ENCODE results near the gene MAGI2. TPM values are rescaled to one million over a fixed set of nuclear protein-coding genes. Genes with fewer than 3 reads are reported as not detected.

Gene MAGI2
- total and polyA plus RNA-seq, 4 donors: 43.4 to 61.3 (median 50.1) TPM

DNA sequence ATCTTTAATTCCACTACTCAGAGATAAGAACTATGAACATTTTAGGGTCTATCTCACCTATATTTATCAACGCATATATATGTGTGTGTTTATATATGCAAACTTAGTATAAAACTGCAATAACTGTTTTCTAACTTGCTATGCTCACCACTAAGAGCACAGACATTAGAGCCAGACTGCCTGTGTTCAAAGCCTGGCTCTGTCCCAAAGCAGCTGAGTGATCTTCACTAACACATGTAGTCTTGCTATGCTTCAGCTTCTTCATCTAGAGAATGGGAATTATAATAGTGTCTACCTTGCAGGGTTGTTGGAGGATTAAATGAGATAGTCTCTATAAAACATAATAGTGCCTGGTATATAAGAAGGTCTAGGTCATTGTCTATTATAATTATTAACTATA, 165.5 kb downstream of the MAGI2 start:
- no CpG with 5 or more reads among the region's 1 CpG for WGBS (ENCODE audit: insufficient coverage)
- Histone ChIP-seq H3K9me3 (ENCODE audit: control insufficient read depth, insufficient read depth, low read length) (no peaks in the 10 kb centered on the region), H3K36me3 (ENCODE audit: control insufficient read depth, insufficient read depth, low read length) (no peaks in the 10 kb centered on the region), H3K4me1 (ENCODE audit: control insufficient read depth, insufficient read depth, low read length) (no peaks in the 10 kb centered on the region), H3K27ac (ENCODE audit: low read depth, low read length) (no peak overlapping the region), H3K4me3 (ENCODE audit: low read depth, low read length) (no peak overlapping the region), H3K27me3 (ENCODE audit: control insufficient read depth, insufficient read depth, low read length) (no peaks in the 10 kb centered on the region)
- DNase-seq (ENCODE audit: low read depth in 4 of 6, low spot score in 6 of 6): peak in 2 of 6 donors; percentile 21 to 43

DNA sequence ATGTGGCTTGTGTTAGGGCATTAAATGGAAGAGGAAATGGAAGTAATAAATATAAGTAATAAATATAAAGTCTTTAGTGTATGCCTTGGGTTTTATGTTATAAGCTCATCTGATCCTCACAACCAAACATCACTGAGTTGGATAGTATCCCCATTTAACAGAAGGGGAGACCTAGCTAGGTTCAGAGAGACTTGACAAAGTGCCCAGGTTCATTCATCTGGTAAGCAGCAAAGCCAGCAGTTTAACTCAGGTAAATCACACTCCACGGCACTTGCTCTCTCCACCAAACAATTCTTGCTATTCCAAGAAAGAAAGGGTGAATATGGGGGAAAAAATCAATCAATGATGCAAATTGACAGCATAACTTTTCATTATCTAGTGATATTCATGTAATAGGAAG, 167.3 kb downstream of the MAGI2 start:
- no peaks in the 10 kb centered on the region for H3K4me1 ChIP-seq (ENCODE audit: control insufficient read depth, insufficient read depth, low read length)
- no peaks in the 10 kb centered on the region for H3K36me3 ChIP-seq (ENCODE audit: control insufficient read depth, insufficient read depth, low read length)
- no peaks in the 10 kb centered on the region for H3K27me3 ChIP-seq (ENCODE audit: control insufficient read depth, insufficient read depth, low read length)
- no peaks in the 10 kb centered on the region for H3K9me3 ChIP-seq (ENCODE audit: control insufficient read depth, insufficient read depth, low read length)
- DNase-seq (ENCODE audit: low read depth in 4 of 6, low spot score in 6 of 6): no peak
- H3K4me3 ChIP-seq (ENCODE audit: low read depth, low read length): no peak overlapping the region
- WGBS (ENCODE audit: insufficient coverage): no CpG with 5 or more reads among the region's 1 CpG
- H3K27ac ChIP-seq (ENCODE audit: low read depth, low read length): no peak overlapping the region

DNA sequence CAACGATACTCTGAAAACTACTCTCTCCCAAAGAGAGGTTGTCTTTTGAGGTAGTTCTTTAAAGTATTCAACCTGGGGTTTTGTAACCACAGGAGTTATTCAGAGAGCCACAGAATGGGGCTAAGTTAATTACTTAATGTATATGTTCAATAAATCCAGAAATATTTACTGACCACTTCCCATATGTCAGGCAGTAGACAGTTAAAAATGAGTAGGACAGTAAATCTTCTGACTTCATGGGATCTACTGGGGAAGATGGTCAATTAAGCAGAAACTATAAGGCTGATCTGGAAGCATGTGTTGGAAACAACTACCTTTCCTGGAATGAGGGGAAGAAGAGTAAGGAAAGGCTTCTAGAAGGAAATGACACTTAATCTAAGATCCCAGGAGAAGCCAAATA, 167.7 kb downstream of the MAGI2 start:
- WGBS (ENCODE audit: insufficient coverage): no CpG with 5 or more reads among the region's 1 CpG
- Histone ChIP-seq H3K4me1 (ENCODE audit: control insufficient read depth, insufficient read depth, low read length) (no peaks in the 10 kb centered on the region), H3K9me3 (ENCODE audit: control insufficient read depth, insufficient read depth, low read length) (no peaks in the 10 kb centered on the region), H3K36me3 (ENCODE audit: control insufficient read depth, insufficient read depth, low read length) (no peaks in the 10 kb centered on the region), H3K27me3 (ENCODE audit: control insufficient read depth, insufficient read depth, low read length) (no peaks in the 10 kb centered on the region), H3K4me3 (ENCODE audit: low read depth, low read length) (no peak overlapping the region), H3K27ac (ENCODE audit: low read depth, low read length) (no peak overlapping the region)
- no peak for DNase-seq (ENCODE audit: low read depth in 4 of 6, low spot score in 6 of 6)

DNA sequence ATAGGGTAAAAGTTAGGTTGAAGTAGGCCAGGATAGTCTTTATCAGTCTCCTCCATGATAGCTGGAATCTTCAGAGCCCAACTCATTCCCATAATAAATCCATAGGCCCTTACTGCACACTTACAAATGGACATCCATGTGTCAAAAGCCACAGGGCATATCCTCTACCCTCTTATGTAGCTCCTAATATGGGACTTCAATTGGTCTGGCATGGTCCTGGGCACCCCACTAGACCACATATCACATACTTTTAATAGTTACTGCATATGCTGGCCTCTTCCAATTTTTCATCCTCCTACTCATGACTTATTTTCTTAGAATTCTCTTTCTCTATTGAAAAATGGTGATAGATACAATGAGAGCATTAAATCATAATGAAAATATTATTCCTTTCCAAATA, 169.3 kb downstream of the MAGI2 start:
- H3K9me3 ChIP-seq (ENCODE audit: control insufficient read depth, insufficient read depth, low read length): no peaks in the 10 kb centered on the region
- H3K4me1 ChIP-seq (ENCODE audit: control insufficient read depth, insufficient read depth, low read length): no peaks in the 10 kb centered on the region
- no peaks in the 10 kb centered on the region for H3K27me3 ChIP-seq (ENCODE audit: control insufficient read depth, insufficient read depth, low read length)
- H3K36me3 ChIP-seq (ENCODE audit: control insufficient read depth, insufficient read depth, low read length): no peaks in the 10 kb centered on the region
- no peak for DNase-seq (ENCODE audit: low read depth in 4 of 6, low spot score in 6 of 6)
- no peak overlapping the region for H3K4me3 ChIP-seq (ENCODE audit: low read depth, low read length)
- no peak overlapping the region for H3K27ac ChIP-seq (ENCODE audit: low read depth, low read length)

DNA sequence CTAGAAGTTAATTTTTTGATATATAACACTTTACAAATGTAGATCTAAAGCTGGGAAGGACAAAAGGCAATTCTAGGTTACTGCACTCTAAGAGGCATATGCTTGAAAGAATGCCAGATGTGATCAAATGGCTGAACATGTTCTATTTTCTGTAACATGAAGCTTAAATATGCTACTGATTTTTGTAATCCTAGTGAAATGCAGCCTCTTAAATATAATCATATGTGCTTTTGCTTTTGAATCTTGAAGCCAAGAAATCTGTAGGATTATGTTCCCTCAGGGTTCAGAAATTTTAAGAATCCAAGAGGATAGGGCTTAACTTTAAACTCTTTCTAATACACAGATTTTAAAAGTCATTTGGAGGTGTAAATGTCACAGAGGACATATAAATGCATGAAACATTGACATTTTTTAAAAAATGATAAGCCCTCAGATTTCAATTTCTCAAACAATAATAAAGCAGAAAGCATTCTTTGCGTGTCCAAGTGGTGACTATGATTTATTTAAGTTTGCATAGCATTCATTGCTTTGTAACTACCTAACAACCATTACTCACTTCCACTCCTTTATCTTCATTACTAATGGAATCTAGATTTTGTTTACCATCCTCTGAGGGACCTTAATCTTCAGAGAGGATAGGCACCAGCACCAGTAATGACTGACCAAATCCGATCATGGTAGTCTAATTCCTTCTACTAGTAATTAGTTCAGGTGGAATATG, 170.4 kb downstream of the MAGI2 start:
- no peaks in the 10 kb centered on the region for H3K36me3 ChIP-seq (ENCODE audit: control insufficient read depth, insufficient read depth, low read length)
- H3K27me3 ChIP-seq (ENCODE audit: control insufficient read depth, insufficient read depth, low read length): no peaks in the 10 kb centered on the region
- H3K9me3 ChIP-seq (ENCODE audit: control insufficient read depth, insufficient read depth, low read length): no peaks in the 10 kb centered on the region
- no CpG with 5 or more reads among the region's 2 CpGs for WGBS (ENCODE audit: insufficient coverage)
- H3K27ac ChIP-seq (ENCODE audit: low read depth, low read length): no peak overlapping the region
- no peaks in the 10 kb centered on the region for H3K4me1 ChIP-seq (ENCODE audit: control insufficient read depth, insufficient read depth, low read length)
- peak in 2 of 6 donors; percentile 43 to 55 for DNase-seq (ENCODE audit: low read depth in 4 of 6, low spot score in 6 of 6)
- no peak overlapping the region for H3K4me3 ChIP-seq (ENCODE audit: low read depth, low read length)

DNA sequence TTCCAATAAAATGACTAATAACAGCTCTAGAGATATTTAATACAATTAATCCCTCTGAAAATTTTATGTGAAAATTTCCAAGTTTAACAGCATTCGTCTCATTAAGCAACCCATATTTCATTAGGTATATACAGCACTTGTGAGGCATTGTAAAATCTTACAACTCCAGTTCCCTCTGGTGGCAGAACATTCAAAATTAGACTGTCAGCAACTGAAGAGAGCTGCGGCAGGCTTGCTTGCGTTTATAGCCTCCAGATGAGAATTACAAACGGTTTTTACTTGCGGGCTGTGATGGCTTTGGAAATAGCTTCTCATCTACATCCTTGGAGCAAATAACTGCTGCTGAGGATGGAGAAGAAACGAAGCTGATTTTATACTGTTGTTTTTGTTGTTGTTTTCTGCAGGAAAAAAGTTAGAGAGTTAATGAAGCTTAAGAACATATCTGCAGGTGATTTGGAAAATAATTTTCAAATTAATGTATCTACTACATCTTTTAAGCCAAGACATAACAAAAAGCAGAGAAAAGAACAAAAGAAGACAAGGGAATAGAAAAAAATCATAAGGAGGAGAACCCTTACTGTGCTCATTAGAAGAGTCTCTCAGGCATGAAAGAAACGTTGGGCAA, 171.3 kb downstream of the MAGI2 start:
- no peaks in the 10 kb centered on the region for H3K36me3 ChIP-seq (ENCODE audit: control insufficient read depth, insufficient read depth, low read length)
- H3K4me3 ChIP-seq (ENCODE audit: low read depth, low read length): no peak overlapping the region
- no peak overlapping the region for H3K27ac ChIP-seq (ENCODE audit: low read depth, low read length)
- H3K4me1 ChIP-seq (ENCODE audit: control insufficient read depth, insufficient read depth, low read length): no peaks in the 10 kb centered on the region
- no peaks in the 10 kb centered on the region for H3K9me3 ChIP-seq (ENCODE audit: control insufficient read depth, insufficient read depth, low read length)
- WGBS (ENCODE audit: insufficient coverage): 5% methylated on average over 4 of the region's 7 CpGs
- peak; percentile 28 to 95 (median 56) for DNase-seq (ENCODE audit: low read depth in 4 of 6, low spot score in 6 of 6)
- no peaks in the 10 kb centered on the region for H3K27me3 ChIP-seq (ENCODE audit: control insufficient read depth, insufficient read depth, low read length)

DNA sequence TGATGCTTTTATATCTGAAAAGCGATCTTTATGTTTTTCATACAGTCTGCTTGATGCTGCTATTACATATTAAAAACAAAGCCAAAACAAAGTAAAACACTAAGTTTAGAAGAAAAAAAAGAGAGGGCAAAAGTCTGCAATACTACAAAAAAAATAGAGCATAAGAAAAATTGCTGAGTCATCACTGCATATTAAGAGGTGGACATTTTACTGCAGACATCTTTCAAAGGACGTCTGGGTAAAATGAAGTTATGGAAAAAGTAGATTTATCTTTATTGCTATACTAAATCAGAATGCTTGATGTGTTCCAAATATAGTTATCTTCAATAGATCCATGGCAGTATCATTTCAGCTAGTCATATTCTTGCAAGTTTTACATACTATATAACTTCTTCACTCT, 172.0 kb downstream of the MAGI2 start:
- no peak for DNase-seq (ENCODE audit: low read depth in 4 of 6, low spot score in 6 of 6)

DNA sequence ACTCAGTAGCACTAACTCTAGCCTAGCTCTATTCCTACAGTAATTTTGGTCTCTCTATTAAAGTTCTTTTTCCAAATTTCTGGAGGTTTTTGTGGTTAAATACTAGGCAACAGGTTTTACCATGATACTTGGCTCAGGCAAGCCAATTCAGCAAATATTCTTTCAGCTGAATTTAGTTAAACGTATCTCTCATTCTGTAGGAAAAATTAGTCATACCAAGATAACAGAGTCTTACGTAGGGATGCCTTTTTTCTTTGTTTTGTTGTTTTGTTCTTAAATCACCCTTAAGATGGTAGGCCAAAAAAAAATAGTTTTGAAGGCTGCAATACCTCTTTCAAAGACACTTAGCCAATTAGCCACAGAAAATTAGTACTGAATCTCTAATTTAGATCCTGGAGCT, 180.5 kb downstream of the MAGI2 start:
- no CpG with 5 or more reads among the region's 2 CpGs for WGBS (ENCODE audit: insufficient coverage)
- no peaks in the 10 kb centered on the region for H3K4me1 ChIP-seq (ENCODE audit: control insufficient read depth, insufficient read depth, low read length)
- H3K27me3 ChIP-seq (ENCODE audit: control insufficient read depth, insufficient read depth, low read length): no peaks in the 10 kb centered on the region
- no peaks in the 10 kb centered on the region for H3K36me3 ChIP-seq (ENCODE audit: control insufficient read depth, insufficient read depth, low read length)
- H3K4me3 ChIP-seq (ENCODE audit: low read depth, low read length): no peak overlapping the region
- H3K27ac ChIP-seq (ENCODE audit: low read depth, low read length): no peak overlapping the region
- no peak for DNase-seq (ENCODE audit: low read depth in 4 of 6, low spot score in 6 of 6)
- no peaks in the 10 kb centered on the region for H3K9me3 ChIP-seq (ENCODE audit: control insufficient read depth, insufficient read depth, low read length)

More for the DNA sequence above, 172.0 kb downstream of the MAGI2 start:
- H3K36me3 ChIP-seq (ENCODE audit: control insufficient read depth, insufficient read depth, low read length): no peaks in the 10 kb centered on the region
- no peaks in the 10 kb centered on the region for H3K27me3 ChIP-seq (ENCODE audit: control insufficient read depth, insufficient read depth, low read length)
- H3K4me1 ChIP-seq (ENCODE audit: control insufficient read depth, insufficient read depth, low read length): no peaks in the 10 kb centered on the region
- no peak overlapping the region for H3K27ac ChIP-seq (ENCODE audit: low read depth, low read length)
- no peaks in the 10 kb centered on the region for H3K9me3 ChIP-seq (ENCODE audit: control insufficient read depth, insufficient read depth, low read length)
- WGBS (ENCODE audit: insufficient coverage): no CpG with 5 or more reads among the region's 2 CpGs
- no peak overlapping the region for H3K4me3 ChIP-seq (ENCODE audit: low read depth, low read length)

DNA sequence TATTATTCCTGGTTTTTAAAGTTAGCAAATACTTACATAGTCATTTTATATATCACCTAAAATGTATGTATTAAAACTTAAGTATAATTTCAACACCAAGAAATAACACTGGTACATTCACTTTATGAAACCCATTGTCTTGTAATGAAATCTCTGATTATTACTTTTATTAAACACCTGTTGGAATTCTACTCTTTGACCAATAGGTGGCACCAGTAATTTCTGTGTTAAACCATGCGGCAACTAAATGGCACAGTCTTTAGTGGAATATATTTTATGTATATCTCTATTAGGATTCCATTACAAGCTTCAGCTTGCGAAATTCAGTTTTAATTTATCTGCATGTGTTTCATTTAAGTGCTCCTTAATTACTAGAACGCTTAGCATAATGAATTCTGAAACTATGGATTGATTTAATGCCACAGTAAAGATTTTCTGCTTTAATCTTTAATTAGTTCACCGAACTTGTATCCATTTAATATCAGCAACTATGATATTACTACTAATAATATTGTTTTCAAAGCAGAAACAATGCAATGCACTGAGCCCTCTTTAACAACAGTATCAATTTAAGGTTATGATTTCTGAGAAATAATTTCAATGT, 181.3 kb downstream of the MAGI2 start:
- no peaks in the 10 kb centered on the region for H3K36me3 ChIP-seq (ENCODE audit: control insufficient read depth, insufficient read depth, low read length)

DNA sequence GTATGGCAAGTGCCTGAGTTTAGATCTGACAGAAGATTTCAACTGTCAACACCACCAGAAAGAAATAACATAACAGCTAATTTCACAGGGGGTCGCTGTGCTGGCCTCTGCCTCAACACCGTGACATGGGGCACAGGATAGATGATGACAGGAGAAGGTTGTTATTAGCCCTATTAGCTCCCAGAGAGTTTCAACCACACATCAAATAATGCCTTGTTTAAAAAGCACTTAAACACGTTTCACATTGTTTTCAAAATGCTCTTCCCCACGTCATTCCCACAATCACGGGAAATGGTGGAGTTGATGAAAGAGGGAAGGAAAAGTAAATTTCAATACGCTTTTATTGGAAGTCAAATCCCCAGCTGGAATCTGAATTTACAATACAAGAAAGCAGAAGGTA, 184.7 kb downstream of the MAGI2 start:
- H3K36me3 ChIP-seq (ENCODE audit: control insufficient read depth, insufficient read depth, low read length): no peaks in the 10 kb centered on the region
- H3K4me3 ChIP-seq (ENCODE audit: low read depth, low read length): no peak overlapping the region
- no peak overlapping the region for H3K27ac ChIP-seq (ENCODE audit: low read depth, low read length)
- H3K4me1 ChIP-seq (ENCODE audit: control insufficient read depth, insufficient read depth, low read length): no peaks in the 10 kb centered on the region
- no CpG with 5 or more reads among the region's 6 CpGs for WGBS (ENCODE audit: insufficient coverage)
- no peaks in the 10 kb centered on the region for H3K27me3 ChIP-seq (ENCODE audit: control insufficient read depth, insufficient read depth, low read length)
- DNase-seq (ENCODE audit: low read depth in 4 of 6, low spot score in 6 of 6): no peak
- no peaks in the 10 kb centered on the region for H3K9me3 ChIP-seq (ENCODE audit: control insufficient read depth, insufficient read depth, low read length)

More for the DNA sequence above, 181.3 kb downstream of the MAGI2 start:
- peak in 2 of 6 donors; percentile 38 to 74 for DNase-seq (ENCODE audit: low read depth in 4 of 6, low spot score in 6 of 6)
- H3K9me3 ChIP-seq (ENCODE audit: control insufficient read depth, insufficient read depth, low read length): no peaks in the 10 kb centered on the region
- no peak overlapping the region for H3K27ac ChIP-seq (ENCODE audit: low read depth, low read length)
- no peaks in the 10 kb centered on the region for H3K27me3 ChIP-seq (ENCODE audit: control insufficient read depth, insufficient read depth, low read length)
- no peaks in the 10 kb centered on the region for H3K4me1 ChIP-seq (ENCODE audit: control insufficient read depth, insufficient read depth, low read length)
- WGBS (ENCODE audit: insufficient coverage): no CpG with 5 or more reads among the region's 4 CpGs
- no peak overlapping the region for H3K4me3 ChIP-seq (ENCODE audit: low read depth, low read length)

All from spinal cord (tissue), 10 donors.